Prostate gland (tissue), 2 donors: Measurements from ENCODE around the gene PIM3. TPM values are rescaled to one million over a fixed set of nuclear protein-coding genes. Genes with fewer than 3 reads are reported as not detected.

Experiments
- DNase-seq: peaks from one replicate; pipeline ENCODE4 v3.0.0-alpha.2; 2019; ENCODE audit warnings: low spot score
- H3K27ac ChIP-seq, 2 donors: fragments of 200-600 bp; sonication (generic); 2 replicates each; pipeline ENCODE4 v1.5.1; 2017 to 2019
- H3K27me3 ChIP-seq: fragments of 200-600 bp; sonication (generic); replicated peaks from 2 replicates; pipeline ENCODE4 v1.5.1; 2019; ENCODE audit not compliant: insufficient read depth
- H3K36me3 ChIP-seq, 2 donors: fragments of 200-600 bp; sonication (generic); 1 replicate in 1 of 2; 2 replicates in 1 of 2; pipeline versions ENCODE4 v1.5.1 to v1.8.1; 2017 to 2019
- H3K4me1 ChIP-seq: fragments of 200-600 bp; sonication (generic); replicated peaks from 2 replicates; pipeline ENCODE4 v1.5.1; 2019
- H3K4me3 ChIP-seq, 2 donors: fragments of 200-600 bp; sonication (generic); 2 replicates each; pipeline ENCODE4 v1.5.1; 2017 to 2019
- H3K9me3 ChIP-seq: fragments of 200-600 bp; sonication (generic); 2 replicates; pipeline ENCODE4 v1.5.1; 2017
- POLR2A ChIP-seq: fragments of 450-650 bp; IDR thresholded peaks from one replicate; pipeline ENCODE4 v1.6.1; 2016; ENCODE audit warnings: antibody characterized with exemption, mild to moderate bottlenecking
- POLR2AphosphoS5 ChIP-seq: sonication (generic); formaldehyde crosslinking; IDR thresholded peaks from one replicate; pipeline ENCODE4 v1.6.1; 2017; ENCODE audit warnings: antibody characterized with exemption
- WGBS: methylation state at CpG from one replicate; pipeline ENCODE4 v1.1.5; 2018; 5-methylcytosine and 5-hydroxymethylcytosine counted together
- intact Hi-C: fragments of 100-400 bp; cut with DNase I; formaldehyde crosslinking; loops from one replicate; pipeline ENCODE4 v1.14.2; 2022
- total RNA-seq, 2 donors: library from RNA; depleted of rRNA; stranded (reverse); fragments of >200 nt; gene quantifications; one replicate each; pipeline ENCODE4 v1.1.0, GENCODE V29; 2016
- TF ChIP-seq, protein P1 (sequence below), 4 experiments: fragments of 200-600 bp in 2 of 4; fragments of 450-650 bp in 2 of 4; sonication (generic) in 2 of 4; IDR thresholded peaks; 1 replicate in 3 of 4; 2 replicates in 1 of 4; pipeline ENCODE4 v1.5.1; 2016 to 2019; ENCODE audit warnings: antibody characterized with exemption in 4 of 4, mild to moderate bottlenecking in 2 of 4, moderate library complexity in 2 of 4

The PIM3 gene
- total RNA-seq, 2 donors from 2014 or later, result 126 to 183 TPM

DNA sequence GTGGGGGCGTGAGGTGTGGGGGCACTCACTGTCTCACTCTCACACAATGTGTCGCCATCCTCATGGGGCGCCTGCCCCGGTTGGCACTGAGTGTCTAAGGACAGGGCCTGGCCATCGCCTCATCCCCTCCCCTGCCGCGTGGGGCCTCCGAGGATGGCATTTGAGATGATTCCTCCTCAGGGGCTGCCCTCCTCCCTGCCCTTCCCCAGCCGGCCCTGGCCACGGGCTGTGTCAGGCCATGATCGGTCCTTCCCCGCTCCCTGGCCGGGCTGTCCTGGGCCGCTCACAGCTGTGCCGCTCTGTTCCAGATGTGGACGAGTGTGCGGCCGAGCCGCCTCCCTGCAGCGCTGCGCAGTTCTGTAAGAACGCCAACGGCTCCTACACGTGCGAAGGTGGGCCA lies 37.6 kb upstream of the PIM3 start:
- intact Hi-C loops, result no loop called here
- WGBS, result 59% methylated on average over 21 of the region's 25 CpGs
- DNase-seq, result no peak
- Histone ChIP-seq H3K4me3 (no peak overlapping the region), H3K27ac (no peak overlapping the region), H3K36me3 (no peaks in the 10 kb centered on the region), H3K9me3 (no peaks in the 10 kb centered on the region), H3K4me1 (peaks cover 6% of the 10 kb centered on the region), H3K27me3 (no peaks in the 10 kb centered on the region)
- no peak for TF ChIP-seq POLR2AphosphoS5
- TF ChIP-seq, protein P1, sequence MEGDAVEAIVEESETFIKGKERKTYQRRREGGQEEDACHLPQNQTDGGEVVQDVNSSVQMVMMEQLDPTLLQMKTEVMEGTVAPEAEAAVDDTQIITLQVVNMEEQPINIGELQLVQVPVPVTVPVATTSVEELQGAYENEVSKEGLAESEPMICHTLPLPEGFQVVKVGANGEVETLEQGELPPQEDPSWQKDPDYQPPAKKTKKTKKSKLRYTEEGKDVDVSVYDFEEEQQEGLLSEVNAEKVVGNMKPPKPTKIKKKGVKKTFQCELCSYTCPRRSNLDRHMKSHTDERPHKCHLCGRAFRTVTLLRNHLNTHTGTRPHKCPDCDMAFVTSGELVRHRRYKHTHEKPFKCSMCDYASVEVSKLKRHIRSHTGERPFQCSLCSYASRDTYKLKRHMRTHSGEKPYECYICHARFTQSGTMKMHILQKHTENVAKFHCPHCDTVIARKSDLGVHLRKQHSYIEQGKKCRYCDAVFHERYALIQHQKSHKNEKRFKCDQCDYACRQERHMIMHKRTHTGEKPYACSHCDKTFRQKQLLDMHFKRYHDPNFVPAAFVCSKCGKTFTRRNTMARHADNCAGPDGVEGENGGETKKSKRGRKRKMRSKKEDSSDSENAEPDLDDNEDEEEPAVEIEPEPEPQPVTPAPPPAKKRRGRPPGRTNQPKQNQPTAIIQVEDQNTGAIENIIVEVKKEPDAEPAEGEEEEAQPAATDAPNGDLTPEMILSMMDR (IDR thresholded peaks at IDR 0.05), result no peak
- no peak for TF ChIP-seq POLR2A

DNA sequence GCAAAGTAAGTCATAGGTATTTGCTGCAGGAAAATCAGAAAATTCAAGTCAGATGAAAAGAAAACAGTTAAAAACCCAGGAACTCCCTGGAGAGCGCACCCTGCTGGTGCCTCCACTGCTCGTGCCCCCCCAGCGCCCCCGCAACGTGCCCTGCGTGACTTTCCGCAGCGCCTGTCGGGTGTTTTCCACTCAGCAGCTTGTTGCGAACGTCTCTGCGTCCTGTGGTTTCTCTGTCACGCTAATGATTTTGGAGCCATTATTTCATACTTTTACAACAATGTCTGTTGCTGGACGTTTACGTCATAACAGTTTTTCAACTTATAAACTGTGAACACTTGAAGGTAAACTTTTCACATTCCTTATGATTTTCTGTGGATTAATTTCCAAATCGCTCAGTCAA lies 37.1 kb upstream of the PIM3 start:
- TF ChIP-seq POLR2A (no peak), POLR2AphosphoS5 (no peak)
- TF ChIP-seq, protein P1 (IDR thresholded peaks at IDR 0.05), result peak in 1 of 4 experiments; percentile 11
- Histone ChIP-seq H3K27ac (no peak overlapping the region), H3K4me1 (peaks cover 6% of the 10 kb centered on the region), H3K9me3 (no peaks in the 10 kb centered on the region), H3K4me3 (no peak overlapping the region), H3K36me3 (no peaks in the 10 kb centered on the region), H3K27me3 (no peaks in the 10 kb centered on the region)
- no peak for DNase-seq
- WGBS, result 71% methylated on average over 16 of the region's 16 CpGs
- intact Hi-C loops, result no loop called here

DNA sequence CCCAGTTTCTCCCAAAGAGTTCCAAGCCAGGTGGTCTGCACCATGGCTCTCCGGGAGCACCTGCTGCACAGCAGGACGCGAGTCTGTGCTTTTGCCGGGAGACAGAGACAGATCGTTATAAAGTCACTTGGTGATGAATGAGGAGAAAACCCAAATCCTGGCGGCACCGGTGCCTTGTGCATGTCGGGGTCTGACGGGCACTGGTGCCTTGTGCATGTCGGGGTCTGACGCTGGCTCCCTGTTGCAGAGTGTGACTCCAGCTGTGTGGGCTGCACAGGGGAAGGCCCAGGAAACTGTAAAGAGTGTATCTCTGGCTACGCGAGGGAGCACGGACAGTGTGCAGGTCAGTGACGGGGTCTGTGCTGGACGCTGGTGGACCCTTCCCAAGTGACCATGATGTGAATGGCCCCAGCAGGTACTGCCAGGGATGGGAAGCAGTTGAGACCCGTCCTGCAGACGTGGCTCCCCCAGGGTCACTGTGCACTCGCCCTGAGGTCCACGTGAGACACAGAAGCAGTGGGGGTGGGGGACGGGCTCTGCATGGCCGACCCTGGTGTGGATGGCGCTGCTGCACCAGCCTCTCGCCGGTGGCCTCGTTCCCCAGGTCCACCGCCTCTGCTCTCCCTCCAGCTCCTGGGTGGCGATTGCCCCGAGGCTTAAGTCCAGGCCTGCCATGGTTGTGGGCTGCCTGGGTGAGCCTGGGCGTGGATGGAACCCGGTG lies 36.3 kb upstream of the PIM3 start:
- Histone ChIP-seq H3K4me1 (peaks cover 3% of the 10 kb centered on the region), H3K4me3 (no peak overlapping the region), H3K27ac (no peak overlapping the region), H3K27me3 (no peaks in the 10 kb centered on the region), H3K36me3 (no peaks in the 10 kb centered on the region), H3K9me3 (no peaks in the 10 kb centered on the region)
- DNase-seq, result no peak
- intact Hi-C loops, result no loop called here
- 93% methylated on average over 31 of the region's 31 CpGs for WGBS
- TF ChIP-seq POLR2A, result no peak

DNA sequence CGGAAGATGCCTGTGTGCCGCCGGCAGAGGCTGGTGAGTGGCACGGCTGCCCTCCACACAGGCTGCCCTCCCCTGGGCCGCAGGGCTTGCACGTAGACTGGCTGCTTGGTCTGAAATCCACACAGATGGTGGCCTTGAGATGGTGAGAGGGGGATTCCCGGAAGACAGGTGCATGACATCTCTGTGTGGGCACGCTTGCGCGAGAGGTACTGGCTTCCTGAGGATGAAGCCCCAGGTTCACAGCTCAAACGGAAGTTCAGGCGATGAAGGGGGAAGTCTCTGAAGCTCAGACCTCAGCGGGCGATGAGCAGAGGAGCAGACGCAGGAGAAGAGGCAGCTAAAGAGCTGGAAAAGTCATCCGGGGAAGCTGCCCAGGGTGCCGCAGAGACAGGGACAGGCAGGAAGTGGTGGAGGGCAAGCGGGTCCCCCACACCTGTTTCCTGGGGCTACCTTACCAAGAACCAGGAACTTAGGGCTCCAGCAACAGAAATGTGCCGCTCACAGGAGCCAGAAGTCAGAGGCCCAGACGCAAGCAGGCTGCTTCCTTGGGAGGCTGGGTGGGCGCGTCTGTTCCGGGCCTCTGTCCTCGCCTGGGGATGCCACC lies 34.9 kb upstream of the PIM3 start:
- TF ChIP-seq POLR2A, result no peak
- TF ChIP-seq, protein P1 (IDR thresholded peaks at IDR 0.05), result no peak
- no peak for TF ChIP-seq POLR2AphosphoS5
- intact Hi-C loops, result loop anchor here (5.0 kb wide), 1 partner anchor 42 kb away; no protein-coding TSS in a partner anchor
- no peaks in the 10 kb centered on the region for H3K27me3 ChIP-seq
- 89% methylated on average over 24 of the region's 24 CpGs for WGBS
- no peak overlapping the region for H3K4me3 ChIP-seq
- peaks cover 2% of the 10 kb centered on the region for H3K4me1 ChIP-seq
- H3K27ac ChIP-seq, result no peak overlapping the region
- no peaks in the 10 kb centered on the region for H3K36me3 ChIP-seq
- DNase-seq, result no peak
- H3K9me3 ChIP-seq, result no peaks in the 10 kb centered on the region

DNA sequence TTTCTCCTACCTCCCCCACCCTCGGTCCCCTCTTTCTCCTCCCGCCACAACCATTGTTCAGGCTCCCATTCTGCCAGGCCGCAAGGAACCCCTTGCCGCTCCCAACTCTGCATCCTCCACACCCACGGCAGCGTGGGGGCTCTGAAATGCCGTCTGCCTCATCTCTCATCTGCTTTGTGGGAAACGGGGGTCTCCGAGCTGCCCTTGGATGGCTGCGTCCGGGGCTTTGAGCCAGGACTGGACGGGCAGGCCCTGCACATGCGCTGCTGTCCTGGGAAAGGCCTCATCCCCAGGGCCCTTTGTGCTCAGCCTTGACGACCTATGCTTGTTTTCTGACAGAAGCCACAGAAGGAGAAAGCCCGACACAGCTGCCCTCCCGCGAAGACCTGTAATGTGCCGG lies 33.7 kb upstream of the PIM3 start:
- Histone ChIP-seq H3K27ac (no peak overlapping the region), H3K4me3 (no peak overlapping the region), H3K4me1 (peaks cover 5% of the 10 kb centered on the region), H3K27me3 (no peaks in the 10 kb centered on the region), H3K36me3 (no peaks in the 10 kb centered on the region), H3K9me3 (no peaks in the 10 kb centered on the region)
- no peak for TF ChIP-seq POLR2A
- TF ChIP-seq, protein P1 (IDR thresholded peaks at IDR 0.05), result no peak
- no peak for TF ChIP-seq POLR2AphosphoS5
- intact Hi-C loops, result loop anchor here (5.0 kb wide), 1 partner anchor 40 kb away; no protein-coding TSS in a partner anchor
- 76% methylated on average over 18 of the region's 18 CpGs for WGBS
- no peak for DNase-seq
